Measurements from ENCODE around the gene EAF2. TPM values are rescaled to one million over a fixed set of nuclear protein-coding genes. Genes with fewer than 3 reads are reported as not detected.
"Not testable (repeated sequence)": the region's sequence is repeated elsewhere in the genome, so short reads cannot be mapped to it uniquely, and the experiment has no call there.

Gene EAF2
- total RNA-seq, 1 donor, result 2.3 TPM

DNA sequence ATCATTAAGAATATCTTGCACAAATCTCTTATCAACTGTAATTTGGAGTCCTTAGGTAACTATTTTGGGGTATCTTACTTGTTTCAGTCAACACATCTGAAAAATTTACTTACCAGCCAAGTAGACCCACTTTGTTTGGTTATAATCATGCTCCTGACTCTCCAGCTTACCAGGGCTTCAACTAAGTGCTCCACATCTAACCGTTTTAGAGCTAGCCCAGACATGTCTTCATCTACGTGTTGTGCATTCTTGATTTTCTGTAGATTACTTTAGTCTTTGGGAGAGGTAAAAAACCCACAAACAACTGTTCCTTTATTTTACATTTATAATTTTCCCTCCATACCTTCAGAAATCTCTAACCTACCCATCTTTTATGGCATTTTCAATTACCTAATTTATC is 17.2 kb downstream of the EAF2 start:
- no peak for DNase-seq (ENCODE audit: low read depth)
- no peak overlapping the region for H3K4me3 ChIP-seq (ENCODE audit: low read depth, low read length)
- TF ChIP-seq, protein P1, sequence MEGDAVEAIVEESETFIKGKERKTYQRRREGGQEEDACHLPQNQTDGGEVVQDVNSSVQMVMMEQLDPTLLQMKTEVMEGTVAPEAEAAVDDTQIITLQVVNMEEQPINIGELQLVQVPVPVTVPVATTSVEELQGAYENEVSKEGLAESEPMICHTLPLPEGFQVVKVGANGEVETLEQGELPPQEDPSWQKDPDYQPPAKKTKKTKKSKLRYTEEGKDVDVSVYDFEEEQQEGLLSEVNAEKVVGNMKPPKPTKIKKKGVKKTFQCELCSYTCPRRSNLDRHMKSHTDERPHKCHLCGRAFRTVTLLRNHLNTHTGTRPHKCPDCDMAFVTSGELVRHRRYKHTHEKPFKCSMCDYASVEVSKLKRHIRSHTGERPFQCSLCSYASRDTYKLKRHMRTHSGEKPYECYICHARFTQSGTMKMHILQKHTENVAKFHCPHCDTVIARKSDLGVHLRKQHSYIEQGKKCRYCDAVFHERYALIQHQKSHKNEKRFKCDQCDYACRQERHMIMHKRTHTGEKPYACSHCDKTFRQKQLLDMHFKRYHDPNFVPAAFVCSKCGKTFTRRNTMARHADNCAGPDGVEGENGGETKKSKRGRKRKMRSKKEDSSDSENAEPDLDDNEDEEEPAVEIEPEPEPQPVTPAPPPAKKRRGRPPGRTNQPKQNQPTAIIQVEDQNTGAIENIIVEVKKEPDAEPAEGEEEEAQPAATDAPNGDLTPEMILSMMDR (IDR thresholded peaks at IDR 0.05; ENCODE audit: insufficient read depth, low read length), result no peak

DNA sequence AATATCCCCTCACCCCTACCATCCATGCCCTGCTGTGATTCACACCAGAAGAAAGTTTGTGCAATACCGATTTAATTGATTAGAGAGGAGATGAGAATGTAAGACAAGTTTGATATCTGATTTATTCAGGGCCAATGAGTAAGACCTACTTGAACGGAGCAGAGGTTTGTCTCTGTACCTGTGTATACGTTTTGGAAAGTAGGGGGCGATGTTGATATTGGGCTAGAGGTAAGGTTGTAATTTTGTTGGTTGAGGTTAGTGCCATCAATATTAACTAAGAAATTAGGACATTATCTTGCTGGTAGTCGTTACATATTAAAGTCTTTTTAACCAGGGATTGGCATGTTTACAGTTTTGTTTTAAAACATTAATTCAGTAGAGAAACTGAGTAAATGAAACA is 20.5 kb downstream of the EAF2 start:
- TF ChIP-seq, protein P1 (IDR thresholded peaks at IDR 0.05; ENCODE audit: insufficient read depth, low read length), result peak; percentile 14
- no peak overlapping the region for H3K4me3 ChIP-seq (ENCODE audit: low read depth, low read length)
- no peak for DNase-seq (ENCODE audit: low read depth)

DNA sequence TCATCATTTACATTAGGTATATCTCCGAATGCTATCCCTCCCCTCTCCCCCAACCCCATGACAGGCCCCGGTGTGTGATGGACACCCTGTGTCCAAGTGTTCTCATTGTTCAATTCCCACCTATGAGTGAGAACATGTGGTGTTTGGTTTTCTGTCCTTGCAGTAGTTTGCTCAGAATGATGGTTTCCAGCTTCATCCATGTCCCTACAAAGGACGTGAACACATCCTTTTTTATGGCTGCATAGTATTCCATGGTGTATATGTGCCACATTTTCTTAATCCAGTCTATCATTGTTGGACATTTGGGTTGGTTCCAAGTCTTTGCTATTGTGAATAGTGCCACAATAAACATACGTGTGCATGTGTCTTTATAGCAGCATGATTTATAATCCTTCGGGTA is 22.8 kb downstream of the EAF2 start:
- not testable (repeated sequence) for DNase-seq (ENCODE audit: low read depth); H3K4me3 ChIP-seq (ENCODE audit: low read depth, low read length)

- DNase-seq (ENCODE audit: low read depth); H3K4me3 ChIP-seq (ENCODE audit: low read depth, low read length): not testable (repeated sequence)
Observed at GRCh38 chr3:121863247-121863646, 28.2 kb downstream of the EAF2 start.

GRCh38 chr3:121863801-121864200 is 28.8 kb downstream of the EAF2 start:
- no peak for DNase-seq (ENCODE audit: low read depth)
- TF ChIP-seq, protein P1 (IDR thresholded peaks at IDR 0.05; ENCODE audit: insufficient read depth, low read length), result no peak
- H3K4me3 ChIP-seq (ENCODE audit: low read depth, low read length), result no peak overlapping the region

DNA sequence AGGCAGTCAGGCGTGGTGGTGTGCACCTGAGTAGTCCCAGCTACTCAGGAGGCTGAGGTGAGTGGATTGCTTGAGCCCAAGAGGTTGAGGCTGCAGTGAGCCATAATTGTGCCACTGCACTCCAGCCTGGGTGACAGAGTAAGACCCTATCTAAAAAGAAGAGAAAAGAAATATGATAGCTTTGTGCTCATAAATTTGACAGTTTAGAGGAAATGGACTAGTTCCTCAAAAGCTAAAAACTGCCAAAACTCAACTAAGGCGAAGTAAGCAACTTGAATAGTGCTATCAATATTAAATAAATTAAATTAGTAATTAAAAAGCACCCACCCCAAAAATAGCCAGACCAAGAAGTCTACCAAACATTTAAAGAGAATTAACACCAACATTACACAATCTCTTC is 34.7 kb downstream of the EAF2 start:
- H3K4me3 ChIP-seq (ENCODE audit: low read depth, low read length), result no peak overlapping the region
- no peak for DNase-seq (ENCODE audit: low read depth)
- TF ChIP-seq, protein P1 (IDR thresholded peaks at IDR 0.05; ENCODE audit: insufficient read depth, low read length), result no peak

DNA sequence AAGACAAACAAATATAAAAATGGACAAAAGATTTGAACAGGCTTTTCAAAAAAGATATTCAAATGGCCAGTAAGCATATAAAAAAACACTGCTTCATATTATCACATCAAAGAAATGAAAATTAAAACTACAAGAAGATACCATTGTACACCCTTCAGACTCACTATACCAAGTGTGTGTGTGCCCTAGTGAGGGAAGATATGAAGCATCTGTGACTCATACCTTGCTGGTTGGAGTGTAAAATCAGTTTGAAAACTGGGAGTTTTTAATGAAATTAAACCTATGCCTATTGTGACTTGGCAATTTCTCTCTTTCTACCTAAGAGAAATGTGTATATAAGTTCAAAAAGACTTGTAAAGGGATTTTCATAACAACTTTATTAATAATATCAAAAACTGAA is 35.7 kb downstream of the EAF2 start:
- TF ChIP-seq, protein P1 (IDR thresholded peaks at IDR 0.05; ENCODE audit: insufficient read depth, low read length), result no peak
- H3K4me3 ChIP-seq (ENCODE audit: low read depth, low read length), result no peak overlapping the region
- DNase-seq (ENCODE audit: low read depth), result no peak

GRCh38 chr3:121871430-121871829 is 36.4 kb downstream of the EAF2 start:
- DNase-seq (ENCODE audit: low read depth), result no peak
- no peak overlapping the region for H3K4me3 ChIP-seq (ENCODE audit: low read depth, low read length)
- TF ChIP-seq, protein P1 (IDR thresholded peaks at IDR 0.05; ENCODE audit: insufficient read depth, low read length), result no peak

Data from fibroblast of the aortic adventitia (primary cell).